Astrocyte (in vitro differentiated cells and primary cell): Measurements from ENCODE around the gene LHFPL3.

Source experiments
- EZH2 ChIP-seq: IDR thresholded peaks from 2 replicates; pipeline ENCODE4 v1.6.1; 2012; ENCODE audit warnings: mild to moderate bottlenecking, low read length, inconsistent platforms; ENCODE audit not compliant: insufficient read depth
- TF ChIP-seq, protein P1 (sequence below): IDR thresholded peaks from 2 replicates; pipeline ENCODE4 v1.5.1; 2011; ENCODE audit warnings: low read depth, mild to moderate bottlenecking, inconsistent platforms, low read length, moderate library complexity; ENCODE audit not compliant: insufficient read depth

DNA sequence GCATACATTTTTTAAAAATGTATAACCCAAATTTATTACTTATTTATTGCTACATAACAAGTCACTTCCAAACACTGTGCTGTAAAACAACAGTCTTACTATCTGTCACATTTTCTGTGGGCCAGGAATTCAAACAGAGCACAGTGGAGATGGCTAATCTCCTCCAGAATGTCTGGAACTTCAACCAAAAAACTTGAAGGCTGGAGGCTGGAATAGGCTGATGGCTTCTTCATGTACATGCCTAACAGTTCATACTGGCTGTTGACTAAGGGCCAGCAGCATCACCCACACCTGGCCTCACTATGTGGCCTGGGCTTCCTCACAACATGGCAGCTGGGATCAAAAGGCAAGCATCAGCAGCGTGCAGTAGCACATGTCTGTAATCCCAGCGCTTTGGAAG lies 593.2 kb downstream of the LHFPL3 start:
- TF ChIP-seq EZH2: no peak
- TF ChIP-seq, protein P1, sequence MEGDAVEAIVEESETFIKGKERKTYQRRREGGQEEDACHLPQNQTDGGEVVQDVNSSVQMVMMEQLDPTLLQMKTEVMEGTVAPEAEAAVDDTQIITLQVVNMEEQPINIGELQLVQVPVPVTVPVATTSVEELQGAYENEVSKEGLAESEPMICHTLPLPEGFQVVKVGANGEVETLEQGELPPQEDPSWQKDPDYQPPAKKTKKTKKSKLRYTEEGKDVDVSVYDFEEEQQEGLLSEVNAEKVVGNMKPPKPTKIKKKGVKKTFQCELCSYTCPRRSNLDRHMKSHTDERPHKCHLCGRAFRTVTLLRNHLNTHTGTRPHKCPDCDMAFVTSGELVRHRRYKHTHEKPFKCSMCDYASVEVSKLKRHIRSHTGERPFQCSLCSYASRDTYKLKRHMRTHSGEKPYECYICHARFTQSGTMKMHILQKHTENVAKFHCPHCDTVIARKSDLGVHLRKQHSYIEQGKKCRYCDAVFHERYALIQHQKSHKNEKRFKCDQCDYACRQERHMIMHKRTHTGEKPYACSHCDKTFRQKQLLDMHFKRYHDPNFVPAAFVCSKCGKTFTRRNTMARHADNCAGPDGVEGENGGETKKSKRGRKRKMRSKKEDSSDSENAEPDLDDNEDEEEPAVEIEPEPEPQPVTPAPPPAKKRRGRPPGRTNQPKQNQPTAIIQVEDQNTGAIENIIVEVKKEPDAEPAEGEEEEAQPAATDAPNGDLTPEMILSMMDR: no peak
